ENCODE measurements around the gene OVCH1. TPM values are rescaled to one million over a fixed set of nuclear protein-coding genes. Genes with fewer than 3 reads are reported as not detected.

OVCH1 gene
- total RNA-seq, 2 donors from 2014 or later, result 0.13 to 0.73 TPM

- no peaks in the 10 kb centered on the region for H3K36me3 Mint-ChIP-seq (ENCODE audit: low read depth)
- Histone ChIP-seq H3K27me3 (ENCODE audit: control insufficient read depth, insufficient read depth, low read length, poor library complexity, severe bottlenecking) (no peaks in the 10 kb centered on the region), H3K27ac (ENCODE audit: low read depth, low read length) (no peak overlapping the region), H3K9ac (ENCODE audit: extremely low read depth, low read length, poor library complexity, severe bottlenecking) (no peak overlapping the region), H3K4me3 (ENCODE audit: low read length) (no peak overlapping the region), H3K9me3 (ENCODE audit: control insufficient read depth, low read length) (no peaks in the 10 kb centered on the region), H3K4me1 (ENCODE audit: control insufficient read depth, insufficient read depth, low read length) (no peaks in the 10 kb centered on the region), H3K36me3 (ENCODE audit: control insufficient read depth, insufficient read depth, low read length) (no peaks in the 10 kb centered on the region)
- no peak overlapping the region for H3K27ac Mint-ChIP-seq
- H3K9me3 Mint-ChIP-seq, result no peaks in the 10 kb centered on the region
- H3K4me3 Mint-ChIP-seq, result no peak overlapping the region
- 75 to 77% methylated on average over 2 of the region's 2 CpGs for WGBS, 2 experiments (ENCODE audit: insufficient coverage in 1 of 2, insufficient read length in 1 of 2)
- no peak for TF ChIP-seq CTCF (conservative IDR thresholded peaks at IDR 0.05)
- DNase-seq, result no peak
- peaks cover 3% of the 10 kb centered on the region for H3K27me3 Mint-ChIP-seq (ENCODE audit: insufficient read depth)
- no peaks in the 10 kb centered on the region for H3K4me1 Mint-ChIP-seq
These were observed 50.1 kb downstream of the OVCH1 start for GRCh38 chr12:29447285-29447975.

GRCh38 chr12:29439506-29439905 is 58.0 kb downstream of the OVCH1 start:
- peak overlapping the region; percentile 13 for H3K27ac Mint-ChIP-seq
- H3K4me1 Mint-ChIP-seq, result peaks cover 22% of the 10 kb centered on the region
- H3K27me3 ChIP-seq (ENCODE audit: control insufficient read depth, insufficient read depth, low read length, poor library complexity, severe bottlenecking), result no peaks in the 10 kb centered on the region
- no peaks in the 10 kb centered on the region for H3K36me3 ChIP-seq (ENCODE audit: control insufficient read depth, insufficient read depth, low read length)
- H3K4me1 ChIP-seq (ENCODE audit: control insufficient read depth, insufficient read depth, low read length), result no peaks in the 10 kb centered on the region
- TF ChIP-seq CTCF (conservative IDR thresholded peaks at IDR 0.05), result no peak
- no peak for DNase-seq
- H3K36me3 Mint-ChIP-seq (ENCODE audit: low read depth), result peaks cover 12% of the 10 kb centered on the region
- 89 to 94% methylated on average over 3 to 4 of the region's 4 CpGs for WGBS, 2 experiments (ENCODE audit: insufficient coverage in 1 of 2, insufficient read length in 1 of 2)
- H3K27ac ChIP-seq (ENCODE audit: low read depth, low read length), result no peak overlapping the region
- H3K27me3 Mint-ChIP-seq (ENCODE audit: insufficient read depth), result no peaks in the 10 kb centered on the region
- no peak overlapping the region for H3K4me3 ChIP-seq (ENCODE audit: low read length)
- H3K9me3 Mint-ChIP-seq, result peaks cover 27% of the 10 kb centered on the region
- H3K4me3 Mint-ChIP-seq, result no peak overlapping the region
- H3K9me3 ChIP-seq (ENCODE audit: control insufficient read depth, low read length), result peaks cover 17% of the 10 kb centered on the region
- H3K9ac ChIP-seq (ENCODE audit: extremely low read depth, low read length, poor library complexity, severe bottlenecking), result no peak overlapping the region

GRCh38 chr12:29438752-29439408 is 58.6 kb downstream of the OVCH1 start:
- H3K4me3 ChIP-seq (ENCODE audit: low read length), result no peak overlapping the region
- no peaks in the 10 kb centered on the region for H3K36me3 ChIP-seq (ENCODE audit: control insufficient read depth, insufficient read depth, low read length)
- H3K9me3 ChIP-seq (ENCODE audit: control insufficient read depth, low read length), result peaks cover 17% of the 10 kb centered on the region
- H3K4me3 Mint-ChIP-seq, result no peak overlapping the region
- H3K27me3 ChIP-seq (ENCODE audit: control insufficient read depth, insufficient read depth, low read length, poor library complexity, severe bottlenecking), result no peaks in the 10 kb centered on the region
- H3K4me1 ChIP-seq (ENCODE audit: control insufficient read depth, insufficient read depth, low read length), result no peaks in the 10 kb centered on the region
- H3K9me3 Mint-ChIP-seq, result peaks cover 27% of the 10 kb centered on the region
- no peak overlapping the region for H3K27ac ChIP-seq (ENCODE audit: low read depth, low read length)
- DNase-seq, result no peak
- no peak overlapping the region for H3K27ac Mint-ChIP-seq
- WGBS, 2 experiments (ENCODE audit: insufficient coverage in 1 of 2, insufficient read length in 1 of 2), result 67% methylated on average over 1 of the region's 1 CpG; no CpG with 5 or more reads in 1 of the 2 experiments
- H3K27me3 Mint-ChIP-seq (ENCODE audit: insufficient read depth), result no peaks in the 10 kb centered on the region
- H3K4me1 Mint-ChIP-seq, result peaks cover 22% of the 10 kb centered on the region
- peaks cover 12% of the 10 kb centered on the region for H3K36me3 Mint-ChIP-seq (ENCODE audit: low read depth)
- no peak overlapping the region for H3K9ac ChIP-seq (ENCODE audit: extremely low read depth, low read length, poor library complexity, severe bottlenecking)
- TF ChIP-seq CTCF (conservative IDR thresholded peaks at IDR 0.05), result peak; percentile 49

Data from endodermal cell (in vitro differentiated cells).